Retinal pigment epithelial cell (primary cell): ENCODE measurements around the gene OGA.

Experiments
- DNase-seq: peaks from one replicate; pipeline ENCODE4 v3.0.0-alpha.2; 2010; ENCODE audit warnings: low read depth
- H3K4me3 ChIP-seq: 2 replicates; pipeline ENCODE4 v1.5.1; 2011; ENCODE audit warnings: mild to moderate bottlenecking, low read length, control low read depth, moderate library complexity
- CTCF ChIP-seq: conservative IDR thresholded peaks from 2 replicates; pipeline ENCODE4 v1.5.1; 2011; ENCODE audit warnings: low read depth, low read length, control low read depth, inconsistent platforms

The OGA gene

GRCh38 chr10:101752241-101752640 is 66.0 kb downstream of the OGA start:
- no peak overlapping the region for H3K4me3 ChIP-seq
- DNase-seq, result no peak
- TF ChIP-seq CTCF, result no peak

- no peak overlapping the region for H3K4me3 ChIP-seq
- peak; percentile 24 for TF ChIP-seq CTCF
- DNase-seq, result no peak
Observed at GRCh38 chr10:101749047-101750016, 68.9 kb downstream of the OGA start.

GRCh38 chr10:101748496-101748895 is 69.7 kb downstream of the OGA start:
- TF ChIP-seq CTCF, result no peak
- DNase-seq, result no peak
- no peak overlapping the region for H3K4me3 ChIP-seq

GRCh38 chr10:101745074-101745696 is 73.1 kb downstream of the OGA start:
- no peak for DNase-seq
- no peak for TF ChIP-seq CTCF

GRCh38 chr10:101744267-101744666 is 74.0 kb downstream of the OGA start:
- no peak overlapping the region for H3K4me3 ChIP-seq
- no peak for DNase-seq
- no peak for TF ChIP-seq CTCF

More at GRCh38 chr10:101745074-101745696, 73.1 kb downstream of the OGA start:
- H3K4me3 ChIP-seq, result no peak overlapping the region

- no peak overlapping the region for H3K4me3 ChIP-seq
- no peak for DNase-seq
- no peak for TF ChIP-seq CTCF
Observed at GRCh38 chr10:101741938-101742337, 76.3 kb downstream of the OGA start.

- no peak for TF ChIP-seq CTCF
- DNase-seq, result no peak
- no peak overlapping the region for H3K4me3 ChIP-seq
Observed at GRCh38 chr10:101736666-101737065, 81.6 kb downstream of the OGA start.
